RWPE1 (cell line): ENCODE data around the gene LCNL1.
A peak's percentile ranks its signal among the peaks of the same experiment; 100 is the strongest.

Source experiments
- CTCF ChIA-PET: fragments of 350-600 bp; sonication (Branson Sonifier 250); formaldehyde crosslinking; extraction: SDS; loops from one replicate; lab custom pipeline; 2021; lab: Yijun Ruan, JAX
- POLR2A ChIA-PET: fragments of 400-600 bp; formaldehyde crosslinking; extraction: SDS; loops from one replicate; lab custom pipeline; 2020; ENCODE audit warnings: antibody characterized with exemption; ENCODE audit not compliant: low non-redundant PET; lab: Yijun Ruan, JAX
- DNase-seq: peaks from one replicate; pipeline ENCODE4 v3.0.0; 2012; ENCODE audit warnings: low spot score
- H3K27ac ChIP-seq: fragments of 450-650 bp; 2 replicates; pipeline ENCODE4 v1.5.1; 2017
- TF ChIP-seq, protein P1 (sequence below): fragments of 450-650 bp; conservative IDR thresholded peaks from 2 replicates; pipeline ENCODE4 v1.5.1; 2017; ENCODE audit warnings: low read depth, mild to moderate bottlenecking

The LCNL1 gene

GRCh38 chr9:136962163-136962562 is 20.6 kb upstream of the LCNL1 start:
- no peak for DNase-seq
- H3K27ac ChIP-seq = peak overlapping the region; percentile 66
- ChIA-PET POLR2A (no interaction called here), CTCF (interaction anchor here (0.7 to 1.1 kb wide), 2 partner anchors 11 to 68 kb away, joined by 3 to 4 read pairs; no protein-coding TSS in a partner anchor)
- TF ChIP-seq, protein P1, sequence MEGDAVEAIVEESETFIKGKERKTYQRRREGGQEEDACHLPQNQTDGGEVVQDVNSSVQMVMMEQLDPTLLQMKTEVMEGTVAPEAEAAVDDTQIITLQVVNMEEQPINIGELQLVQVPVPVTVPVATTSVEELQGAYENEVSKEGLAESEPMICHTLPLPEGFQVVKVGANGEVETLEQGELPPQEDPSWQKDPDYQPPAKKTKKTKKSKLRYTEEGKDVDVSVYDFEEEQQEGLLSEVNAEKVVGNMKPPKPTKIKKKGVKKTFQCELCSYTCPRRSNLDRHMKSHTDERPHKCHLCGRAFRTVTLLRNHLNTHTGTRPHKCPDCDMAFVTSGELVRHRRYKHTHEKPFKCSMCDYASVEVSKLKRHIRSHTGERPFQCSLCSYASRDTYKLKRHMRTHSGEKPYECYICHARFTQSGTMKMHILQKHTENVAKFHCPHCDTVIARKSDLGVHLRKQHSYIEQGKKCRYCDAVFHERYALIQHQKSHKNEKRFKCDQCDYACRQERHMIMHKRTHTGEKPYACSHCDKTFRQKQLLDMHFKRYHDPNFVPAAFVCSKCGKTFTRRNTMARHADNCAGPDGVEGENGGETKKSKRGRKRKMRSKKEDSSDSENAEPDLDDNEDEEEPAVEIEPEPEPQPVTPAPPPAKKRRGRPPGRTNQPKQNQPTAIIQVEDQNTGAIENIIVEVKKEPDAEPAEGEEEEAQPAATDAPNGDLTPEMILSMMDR = no peak

GRCh38 chr9:136962701-136963248 is 20.0 kb upstream of the LCNL1 start:
- ChIA-PET POLR2A (no interaction called here), CTCF (interaction anchor here (0.7 kb wide), 1 partner anchor 11 kb away, joined by 3 read pairs; no protein-coding TSS in a partner anchor)
- H3K27ac ChIP-seq = peak overlapping the region; percentile 66
- DNase-seq = no peak
- TF ChIP-seq, protein P1 = no peak

DNA sequence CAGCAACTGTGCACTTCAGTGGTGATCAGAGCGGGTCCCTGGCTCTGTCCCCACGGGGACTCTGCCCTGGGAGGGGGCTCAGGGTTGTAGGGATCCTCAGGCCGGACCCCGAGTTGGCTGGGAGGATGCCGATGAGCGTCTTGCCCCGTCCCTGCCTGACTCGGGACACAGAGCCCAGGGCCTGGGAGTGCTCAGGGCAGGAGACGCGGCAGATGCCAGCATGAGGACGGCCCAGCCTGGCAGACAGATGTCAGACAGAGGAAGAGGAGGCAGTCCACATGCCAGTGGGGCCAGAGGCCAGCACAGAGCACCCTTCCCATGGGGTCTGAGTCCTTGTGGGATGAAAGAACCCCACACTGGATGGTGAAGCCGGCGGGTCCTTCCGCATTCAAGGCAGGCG is 19.5 kb upstream of the LCNL1 start:
- ChIA-PET POLR2A (no interaction called here), CTCF (no interaction called here)
- peak overlapping the region; percentile 66 for H3K27ac ChIP-seq
- TF ChIP-seq, protein P1 = no peak
- DNase-seq = no peak

- DNase-seq = no peak
- POLR2A ChIA-PET = no interaction called here
- H3K27ac ChIP-seq = peak overlapping the region; percentile 66
- CTCF ChIA-PET = interaction anchor here (1.4 kb wide), 1 partner anchor 16 kb away, joined by 5 read pairs; no protein-coding TSS in a partner anchor
- TF ChIP-seq, protein P1 = no peak
Measured at GRCh38 chr9:136963751-136964150, 19.0 kb upstream of the LCNL1 start.

DNA sequence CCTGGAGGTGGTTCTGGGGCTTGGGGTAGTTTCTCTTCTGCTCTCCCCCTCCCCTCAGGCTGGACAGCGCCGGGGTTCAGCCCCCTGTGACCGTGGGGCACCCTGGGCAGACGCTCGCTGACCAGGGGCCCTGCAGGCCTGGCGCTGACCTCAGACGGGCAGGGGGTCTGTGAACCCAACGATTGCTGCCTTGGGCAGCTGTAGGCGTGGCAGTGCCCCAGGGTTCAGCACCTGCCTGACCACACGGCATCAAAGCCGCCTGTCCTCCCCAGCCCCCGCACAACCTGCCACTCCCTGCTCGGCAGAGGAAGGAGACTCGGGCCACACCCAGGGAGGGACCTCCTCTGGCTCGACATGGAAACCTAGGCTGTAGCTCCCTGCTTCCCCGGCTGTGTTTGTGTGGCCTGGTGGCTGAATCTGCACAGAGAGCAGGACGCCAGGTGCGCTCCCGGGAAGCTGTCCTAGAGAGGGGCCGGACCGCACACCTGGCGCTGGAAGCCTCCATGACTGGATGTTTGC is 18.6 kb upstream of the LCNL1 start:
- peak; percentile 59 for DNase-seq
- TF ChIP-seq, protein P1 = no peak
- ChIA-PET POLR2A (interaction anchor here (0.6 kb wide), 1 partner anchor 14 kb away, joined by 3 read pairs; no protein-coding TSS in a partner anchor), CTCF (interaction anchor here (0.9 to 1.4 kb wide), 2 partner anchors 16 to 20 kb away, joined by 3 to 5 read pairs; partner anchors contain the start of gene FBXW5)
- H3K27ac ChIP-seq = peak overlapping the region; percentile 66

GRCh38 chr9:136964833-136965422 is 17.9 kb upstream of the LCNL1 start:
- POLR2A ChIA-PET = interaction anchor here (0.6 kb wide), 1 partner anchor 13 kb away, joined by 3 read pairs; no protein-coding TSS in a partner anchor
- peak overlapping the region; percentile 66 for H3K27ac ChIP-seq
- TF ChIP-seq, protein P1 = no peak
- DNase-seq = no peak
- CTCF ChIA-PET = interaction anchor here (0.7 to 1.4 kb wide), 5 partner anchors 10 to 535 kb away, joined by 3 to 5 read pairs (median 3); partner anchors contain the start of gene FBXW5
